Measurements from ENCODE around the gene B9D2. TPM values are rescaled to one million over a fixed set of nuclear protein-coding genes. Genes with fewer than 3 reads are reported as not detected.

The B9D2 gene
- total and polyA plus RNA-seq, 2 of the 4 experiments (the other 2 are of a cell fraction): 6.1 to 9.7 TPM

- Histone ChIP-seq H4K20me1 (ENCODE audit: insufficient read depth, low read length) (no peaks in the 10 kb centered on the region), H3K36me3 (ENCODE audit: control insufficient read depth, insufficient read depth, low read length) (peaks cover 21% of the 10 kb centered on the region), H4K5ac (ENCODE audit: low read depth, low read length) (no peak overlapping the region), H3K4me3 (ENCODE audit: insufficient read depth, low read depth, low read length) (no peak overlapping the region), H4K91ac (ENCODE audit: insufficient read depth, low read depth, low read length) (no peak overlapping the region), H3K27me3 (ENCODE audit: control insufficient read depth, insufficient read depth, low read length) (no peaks in the 10 kb centered on the region), H3K23ac (ENCODE audit: low read depth, low read length) (no peak overlapping the region), H3K79me1 (ENCODE audit: low read depth in 1 of 2, low read length in 2 of 2) (peaks cover 3 to 8% of the 10 kb centered on the region in 2 experiments; a peak in 3 of 4 replicates), H3K27ac (ENCODE audit: insufficient read depth, low read length) (no peak overlapping the region), H3K9me1 (ENCODE audit: insufficient read depth, low read length) (no peaks in the 10 kb centered on the region), H2AFZ (replicated peaks; ENCODE audit: low read length, poor library complexity) (no peak overlapping the region), H2BK120ac (ENCODE audit: low read depth, low read length) (no peak overlapping the region), H2AK5ac (ENCODE audit: low read depth, low read length) (no peak overlapping the region), H3K9ac (ENCODE audit: low read depth, low read length) (no peak overlapping the region), H2BK20ac (ENCODE audit: low read depth, low read length) (no peak overlapping the region), H3K14ac (replicated peaks; ENCODE audit: low read depth, low read length) (no peak overlapping the region), H2AK9ac (replicated peaks; ENCODE audit: low read depth, low read length, poor library complexity) (no peak overlapping the region), H3K9me3 (ENCODE audit: control insufficient read depth, insufficient read depth, low read length) (no peaks in the 10 kb centered on the region), H2BK15ac (ENCODE audit: low read depth, low read length) (no peak overlapping the region), H3K4me2 (ENCODE audit: low read depth, low read length) (no peak overlapping the region), H2BK5ac (ENCODE audit: low read depth, low read length, poor library complexity, severe bottlenecking) (no peak overlapping the region), H4K8ac (ENCODE audit: low read depth in 2 of 2, low read length in 2 of 2) (no peak overlapping the region), H3K4ac (ENCODE audit: low read depth, low read length) (no peak overlapping the region), H3K56ac (ENCODE audit: extremely low read depth, insufficient read depth, low read length) (no peak overlapping the region), H3K18ac (ENCODE audit: low read depth, low read length) (no peak overlapping the region), H3K4me1 (ENCODE audit: control insufficient read depth, insufficient read depth, low read length) (no peaks in the 10 kb centered on the region)
- CTCF ChIA-PET: no interaction called here
- WGBS, 2 experiments (ENCODE audit: extremely low coverage in 2 of 2, insufficient read length in 1 of 2): 90% methylated on average over 7 of the region's 12 CpGs; no CpG with 5 or more reads in 1 of the 2 experiments
- ATAC-seq (ENCODE audit: low read depth): no peak
- no TSS peak for BruUV-seq (replicated peaks)
- dilution Hi-C loops (cut with HindIII; ENCODE audit: low sequenced_read_pairs, unreplicated experiment): no loop called here
- DNase-seq: no peak
- in situ Hi-C loops (cut with MboI; ENCODE audit: low sequenced_read_pairs): no loop called here
- POLR2A ChIA-PET (ENCODE audit: unreplicated experiment): no interaction called here
- TF ChIP-seq CTCF (conservative IDR thresholded peaks at IDR 0.05; ENCODE audit: low read depth, low read length): no peak
- TF ChIP-seq POLR2A (IDR thresholded peaks at IDR 0.05; ENCODE audit: low read depth, low read length): no peak
- TF ChIP-seq FOS (IDR thresholded peaks at IDR 0.05; ENCODE audit: low read depth, low read length): no peak
- TF ChIP-seq SMC3 (IDR thresholded peaks at IDR 0.05; ENCODE audit: low read depth, low read length): no peak
- no peak for TF ChIP-seq RFX5 (IDR thresholded peaks at IDR 0.05; ENCODE audit: low read depth, low read length)
- TF ChIP-seq MAFK (IDR thresholded peaks at IDR 0.05; ENCODE audit: low read depth, low read length): no peak
- intact Hi-C loops (cut with micrococcal nuclease): no loop called here
These were observed 28.8 kb upstream of the B9D2 start for GRCh38 chr19:41392775-41393174.

Data from IMR-90 (cell line).